Left lobe of liver (tissue), 2 donors: ENCODE data around the gene PRTG. TPM values are rescaled to one million over a fixed set of nuclear protein-coding genes. Genes with fewer than 3 reads are reported as not detected.
"Not testable (repeated sequence)": the region's sequence is repeated elsewhere in the genome, so short reads cannot be mapped to it uniquely, and the experiment has no call there.

Source experiments
- ATAC-seq: fragments of 200-7000 bp; cut with Tn5 transposase; one replicate; pipeline ENCODE4 v1.9.1; 2020; ENCODE audit warnings: mild to moderate bottlenecking, moderate library complexity
- DNase-seq: peaks from one replicate; pipeline ENCODE4 v3.0.0-alpha.2; 2020; ENCODE audit warnings: low spot score
- total RNA-seq: library from RNA; stranded (reverse); gene quantifications from one replicate; pipeline ENCODE4 v1.2.1, GENCODE V29; 2021
- donor health status: DM: no; HTN: no; CAD: no; lungs with moderate emphysema.
- donor health status: DM: no; HTN: yes; CAD: no.

Gene PRTG
- total RNA-seq, result 0.23 TPM

DNA sequence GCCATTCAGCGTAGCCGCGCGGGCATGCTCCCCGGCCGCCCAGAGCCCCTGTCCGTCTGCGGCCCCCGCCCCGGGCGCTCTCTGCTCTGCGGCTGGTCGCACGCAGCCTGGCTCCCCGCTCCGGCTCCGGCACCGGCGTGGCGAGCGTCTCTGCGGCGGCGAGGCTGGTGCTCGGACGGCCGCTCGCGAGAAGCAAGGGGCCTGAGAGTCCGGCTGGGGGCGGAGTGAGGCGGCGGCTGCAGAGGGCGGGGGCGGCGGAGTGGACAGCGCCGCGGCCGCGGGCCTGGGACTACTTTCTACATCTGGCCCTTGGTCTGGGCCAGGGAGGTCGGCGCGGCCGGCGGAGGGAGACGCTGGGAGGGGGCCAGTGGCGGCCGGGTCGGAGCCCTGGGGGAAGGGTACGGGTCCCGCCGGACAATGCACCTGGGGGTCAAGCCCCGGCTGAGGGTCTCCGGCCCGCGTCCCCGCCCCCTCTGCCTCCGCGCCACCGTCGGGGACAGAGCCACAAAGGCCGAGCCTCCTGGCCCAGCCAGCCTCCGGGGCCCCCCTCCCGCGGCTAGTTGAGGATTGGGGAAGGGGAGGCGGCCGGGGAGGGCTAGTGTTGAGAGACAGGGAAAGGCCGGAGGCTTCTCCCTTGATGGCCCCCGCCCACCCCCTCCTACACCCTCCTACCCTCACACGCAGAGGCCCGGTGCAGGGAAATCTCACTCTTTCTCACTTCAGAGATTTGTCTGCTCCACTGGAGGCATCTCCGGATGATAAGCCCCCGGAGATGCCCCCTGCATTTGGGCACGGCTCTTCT is at the start of gene PRTG:
TSS of gene PRTG (minus strand) at position 226 of the 802 bp plus-strand sequence. CDS start at position 5, 221 bp downstream.
- DNase-seq (peak; percentile 46), ATAC-seq (peak; percentile 86)

GRCh38 chr15:55791551-55792400 is 48.8 kb upstream of the PRTG start:
- no peak for ATAC-seq
- DNase-seq, result no peak

DNA sequence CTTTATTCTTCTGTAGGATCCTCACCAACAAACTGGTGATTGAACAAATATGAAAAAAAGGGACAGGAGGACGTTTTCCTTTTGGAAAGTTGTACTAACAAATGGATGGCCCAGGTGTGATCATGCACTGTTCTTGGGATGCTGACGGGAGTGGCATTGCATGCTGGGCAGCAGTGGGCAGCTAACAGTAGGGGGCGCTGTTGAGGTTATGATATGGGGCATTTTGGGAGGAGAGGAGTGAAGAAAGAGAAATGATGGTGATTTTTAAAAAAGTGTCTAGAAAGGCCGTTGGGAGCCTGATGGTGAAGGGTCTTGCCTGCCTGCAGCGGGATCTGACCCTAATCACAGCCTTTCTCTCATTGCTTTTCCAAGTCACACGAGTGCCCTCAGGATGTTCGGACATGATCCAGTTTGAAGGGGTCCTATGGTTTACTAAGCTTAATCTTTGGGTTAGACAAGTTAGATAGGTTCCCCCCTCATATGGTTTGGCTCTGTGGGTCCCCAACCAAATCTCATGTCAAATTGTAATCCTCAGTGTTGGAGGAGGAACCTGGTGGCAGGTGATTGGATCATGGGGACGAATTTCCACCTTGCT is 46.2 kb upstream of the PRTG start:
- DNase-seq (no peak), ATAC-seq (no peak)

DNA sequence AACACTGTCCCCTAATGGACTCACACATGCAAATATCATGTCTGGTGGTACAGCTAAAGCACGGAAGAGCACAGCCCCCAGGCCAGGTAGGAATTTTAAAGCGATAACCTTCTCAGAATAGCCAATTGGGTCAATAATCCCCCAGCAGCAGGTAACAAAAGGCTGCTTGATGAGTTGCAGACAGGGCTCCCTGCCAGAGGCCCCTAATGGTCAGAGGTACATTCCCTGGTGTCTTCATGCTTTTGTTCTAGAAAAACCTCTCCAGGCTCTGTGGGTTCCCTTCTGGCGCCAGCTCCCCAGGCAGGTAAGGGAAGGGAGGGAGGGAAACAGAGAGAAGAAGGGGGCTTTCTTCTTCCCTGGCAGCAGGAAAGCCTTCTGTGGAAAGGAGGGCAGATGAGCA is 43.4 kb upstream of the PRTG start:
- no peak for ATAC-seq
- DNase-seq, result no peak

DNA sequence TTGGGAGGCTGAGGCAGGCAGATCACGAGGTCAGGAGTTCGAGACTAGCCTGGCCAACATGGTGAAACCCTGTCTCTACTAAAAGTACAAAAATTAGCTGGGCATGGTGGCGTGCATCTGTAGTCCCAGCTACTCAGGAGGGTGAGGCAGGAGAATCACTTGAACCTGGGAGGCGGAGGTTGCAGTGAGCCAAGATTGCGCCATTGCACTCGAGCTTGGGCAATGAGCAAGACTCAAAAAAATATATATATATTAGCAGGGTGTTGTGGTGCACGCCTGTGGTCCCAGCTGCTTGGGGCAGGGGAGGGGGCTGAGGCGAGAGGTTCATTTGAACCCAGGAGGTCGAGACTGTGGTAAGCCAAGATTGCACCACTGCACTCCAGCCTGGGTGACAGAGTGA is 42.6 kb upstream of the PRTG start:
- not testable (repeated sequence) for DNase-seq, ATAC-seq

- ATAC-seq (no peak), DNase-seq (no peak)
These were observed 41.3 kb upstream of the PRTG start for GRCh38 chr15:55784286-55784685.

GRCh38 chr15:55782901-55783300 is 39.9 kb upstream of the PRTG start:
- DNase-seq, result no peak
- no peak for ATAC-seq

DNA sequence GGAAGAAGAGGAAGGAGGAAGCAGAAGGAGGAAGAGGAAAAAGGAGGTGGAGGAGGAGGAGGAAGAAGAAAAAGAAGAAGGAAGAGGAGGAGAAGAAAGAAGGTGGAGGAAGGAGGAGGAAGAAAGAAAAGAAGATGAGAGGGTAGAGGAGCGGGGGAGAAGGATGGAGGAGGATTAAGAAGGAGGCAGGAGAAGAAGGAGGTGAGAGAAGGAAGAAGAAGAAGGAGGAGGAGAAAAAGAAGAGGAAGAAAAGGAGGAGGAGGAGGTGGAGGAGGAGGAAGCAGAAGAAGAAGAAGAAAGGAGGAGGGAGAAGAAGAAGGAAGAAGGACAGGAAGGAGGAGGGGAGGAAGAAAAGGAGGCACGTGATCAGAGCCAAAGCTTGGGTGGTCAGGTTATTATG is 37.3 kb upstream of the PRTG start:
- ATAC-seq (no peak), DNase-seq (no peak)

- ATAC-seq (no peak), DNase-seq (no peak)
These were observed 36.0 kb upstream of the PRTG start for GRCh38 chr15:55778932-55779331.

- ATAC-seq, result no peak
- DNase-seq, result no peak
These were observed 32.4 kb upstream of the PRTG start for GRCh38 chr15:55775316-55775715.

GRCh38 chr15:55774113-55774970 is 31.4 kb upstream of the PRTG start:
- ATAC-seq, result peak; percentile 78
- DNase-seq, result no peak

- DNase-seq (no peak), ATAC-seq (no peak)
These were observed 27.9 kb upstream of the PRTG start for GRCh38 chr15:55770806-55771205.

- no peak for ATAC-seq
- DNase-seq, result no peak
These were observed 27.3 kb upstream of the PRTG start for GRCh38 chr15:55770261-55770660.

DNA sequence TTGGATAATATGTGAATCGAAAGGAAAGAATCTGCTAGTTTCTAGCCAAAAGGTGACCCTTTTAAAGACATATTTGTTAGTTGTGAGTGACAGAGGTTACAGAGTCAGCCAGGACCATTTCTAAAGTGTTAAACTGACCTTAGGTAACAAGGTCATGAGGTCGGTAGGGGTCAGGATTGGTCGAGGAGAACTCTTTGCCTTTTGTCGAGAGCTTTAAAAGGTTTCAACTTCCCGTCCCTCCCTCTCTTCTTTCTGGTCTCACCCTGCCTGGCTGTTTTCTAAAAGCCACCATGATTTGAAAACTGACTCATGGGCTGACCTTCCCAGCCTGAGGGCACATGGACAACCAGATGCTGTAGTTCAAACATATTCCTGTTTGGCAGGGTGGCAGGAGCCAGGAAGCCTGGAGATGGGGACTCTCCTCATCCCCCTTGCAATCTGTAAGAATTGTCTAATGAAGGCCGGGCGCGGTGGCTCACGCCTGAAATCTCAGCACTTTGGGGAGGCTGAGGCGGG is 25.8 kb upstream of the PRTG start:
- DNase-seq (no peak), ATAC-seq (no peak)

- DNase-seq (no peak), ATAC-seq (no peak)
These were observed 23.7 kb upstream of the PRTG start for GRCh38 chr15:55766676-55767075.

- no peak for ATAC-seq
- no peak for DNase-seq
These were observed 21.4 kb upstream of the PRTG start for GRCh38 chr15:55764398-55764797.

GRCh38 chr15:55758580-55758986 is 15.6 kb upstream of the PRTG start:
- no peak for DNase-seq

GRCh38 chr15:55753433-55753832 is 10.5 kb upstream of the PRTG start:
- DNase-seq, ATAC-seq: not testable (repeated sequence)

More at GRCh38 chr15:55758580-55758986, 15.6 kb upstream of the PRTG start:
- ATAC-seq, result no peak

- no peak for ATAC-seq
- no peak for DNase-seq
These were observed 7.8 kb upstream of the PRTG start for GRCh38 chr15:55750706-55751105.
